ENCODE results near the gene NEUROD6. TPM values are rescaled to one million over a fixed set of nuclear protein-coding genes. Genes with fewer than 3 reads are reported as not detected.

NEUROD6 gene
- total RNA-seq, 1 donor from 2014 or later: 653 TPM

DNA sequence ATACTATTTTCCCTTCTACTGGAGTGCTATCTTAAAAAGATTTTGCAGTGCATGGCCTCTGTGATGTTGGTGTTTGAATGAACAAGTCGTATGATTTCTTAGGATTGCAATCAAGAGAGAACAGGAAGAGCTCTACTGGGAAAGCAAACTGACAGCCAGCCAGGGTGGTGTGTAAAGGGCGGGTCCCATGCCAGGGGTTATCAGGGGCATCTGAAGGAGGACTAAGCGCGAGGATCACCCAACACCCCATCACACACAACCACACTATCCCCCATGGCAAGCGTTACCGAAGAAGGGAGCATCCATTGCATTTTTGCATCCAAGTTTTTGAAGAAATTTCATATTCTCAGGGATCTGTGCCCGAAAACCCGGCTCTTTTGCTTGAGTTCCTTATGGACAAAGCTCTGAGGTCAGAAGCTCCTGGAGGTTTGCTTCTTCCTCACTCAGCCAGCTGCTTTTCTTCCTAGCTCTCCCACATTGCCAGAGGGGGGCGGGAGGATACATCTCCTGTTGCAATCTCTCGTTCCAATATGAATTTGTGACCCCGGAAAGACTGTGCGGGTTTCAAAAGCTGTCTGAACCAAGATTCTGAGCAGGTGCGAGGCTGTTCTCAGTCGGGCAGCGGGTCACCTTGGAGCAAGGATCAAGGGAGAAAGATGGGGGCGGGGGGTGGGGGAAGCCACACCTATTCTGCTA lies 5.2 kb downstream of the NEUROD6 start:
- DNase-seq (ENCODE audit: low spot score in 2 of 2) (no peak), FAIRE-seq (no peak)

DNA sequence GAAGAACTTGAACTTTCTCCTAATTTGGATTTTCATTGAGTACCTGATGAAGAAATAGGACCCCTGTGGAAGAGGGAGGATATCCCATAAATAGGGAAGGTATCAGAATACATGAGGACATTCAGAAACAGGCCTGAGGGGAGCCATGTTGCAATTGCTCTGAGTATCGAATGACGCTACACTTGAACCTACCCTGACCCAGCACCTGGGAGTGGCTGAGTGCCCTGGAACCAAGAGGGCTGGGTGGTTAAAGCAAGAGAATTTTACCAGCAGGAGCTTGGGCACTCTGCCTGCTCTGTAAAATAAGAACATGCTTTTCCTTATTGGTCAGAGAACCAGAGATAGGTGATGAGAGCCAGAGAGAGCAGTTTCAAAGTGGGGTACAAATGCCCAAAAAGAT lies 7.2 kb downstream of the NEUROD6 start:
- no peak for DNase-seq (ENCODE audit: low spot score in 2 of 2)
- no peak for FAIRE-seq

DNA sequence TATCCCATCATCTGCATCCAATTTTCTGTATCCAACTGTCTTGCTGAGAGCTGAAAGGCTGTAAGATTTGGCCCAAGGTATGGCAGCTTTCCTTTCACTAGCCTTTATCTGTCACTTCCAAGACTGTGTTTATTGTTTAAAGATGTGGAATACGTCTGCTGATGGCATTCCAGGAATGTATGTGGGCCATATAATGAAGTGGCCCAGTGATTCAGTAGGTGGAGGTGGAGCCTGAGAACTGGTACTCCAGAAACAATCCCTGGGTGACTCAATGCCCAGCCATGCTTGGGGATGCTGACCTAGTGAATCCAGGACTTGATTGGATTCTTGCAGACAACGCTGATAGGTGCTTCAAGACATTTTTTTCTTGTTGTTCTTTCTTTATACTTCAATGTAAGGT lies 13.5 kb downstream of the NEUROD6 start:
- no peak for DNase-seq (ENCODE audit: low spot score in 2 of 2)
- FAIRE-seq: no peak

DNA sequence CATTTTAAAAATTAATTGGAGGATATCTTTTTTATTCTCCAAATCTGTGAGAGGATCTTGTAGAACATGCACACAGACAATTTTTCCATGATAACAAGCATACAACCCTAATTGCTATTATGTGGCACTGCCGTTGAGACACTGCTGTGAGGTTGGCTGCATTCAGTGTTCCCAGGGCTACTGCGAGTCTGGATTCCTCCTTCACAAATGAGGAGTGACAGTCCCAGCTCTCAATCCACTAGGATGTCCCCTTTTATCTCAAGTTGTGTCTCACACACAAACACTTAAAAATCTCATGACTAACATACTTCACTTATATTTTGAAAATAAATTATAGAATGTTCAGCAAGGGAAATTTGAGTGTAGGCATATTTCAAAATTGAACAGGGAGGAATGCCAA lies 14.1 kb downstream of the NEUROD6 start:
- DNase-seq (ENCODE audit: low spot score in 2 of 2): no peak

DNA sequence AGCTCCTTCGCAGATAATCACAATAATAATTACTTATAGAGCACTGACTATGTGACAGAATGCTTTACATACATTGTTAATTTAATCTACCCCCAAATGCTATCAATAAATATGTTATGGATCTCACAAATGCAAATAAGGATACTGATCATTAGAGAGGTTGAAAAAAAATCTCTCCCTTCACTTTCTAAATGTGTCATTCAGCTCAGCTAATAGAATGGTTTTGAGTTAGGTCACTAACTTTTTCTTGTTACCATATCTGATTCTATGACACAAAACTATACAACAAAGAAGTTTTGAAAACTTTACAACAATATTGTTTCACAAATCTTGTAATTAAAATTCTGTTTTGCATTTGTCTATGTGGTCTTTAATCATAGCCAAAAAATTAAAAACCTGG lies 17.4 kb downstream of the NEUROD6 start:
- no peak for DNase-seq (ENCODE audit: low spot score in 2 of 2)
- no peak for FAIRE-seq

More for the DNA sequence above, 14.1 kb downstream of the NEUROD6 start:
- FAIRE-seq: no peak

DNA sequence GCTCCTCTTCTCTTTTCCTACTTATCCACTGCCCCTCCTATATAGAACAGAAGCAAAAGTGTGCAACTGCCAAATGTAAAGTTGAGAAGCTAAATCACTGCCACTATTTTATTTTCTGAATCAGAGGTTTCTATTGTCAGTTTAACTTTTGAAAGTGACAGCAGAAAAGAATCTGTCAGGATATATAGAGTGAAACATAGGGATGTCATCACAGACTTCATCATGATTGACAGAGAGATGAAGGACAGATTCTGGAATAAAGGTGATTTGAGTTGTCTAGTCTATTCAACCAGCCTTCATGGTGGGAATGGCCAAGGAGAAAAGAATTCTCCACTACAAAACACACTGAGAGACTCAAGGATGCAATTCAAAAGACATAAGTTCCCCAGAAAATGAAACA lies 19.9 kb downstream of the NEUROD6 start:
- FAIRE-seq (no peak), DNase-seq (ENCODE audit: low spot score in 2 of 2) (no peak)

DNA sequence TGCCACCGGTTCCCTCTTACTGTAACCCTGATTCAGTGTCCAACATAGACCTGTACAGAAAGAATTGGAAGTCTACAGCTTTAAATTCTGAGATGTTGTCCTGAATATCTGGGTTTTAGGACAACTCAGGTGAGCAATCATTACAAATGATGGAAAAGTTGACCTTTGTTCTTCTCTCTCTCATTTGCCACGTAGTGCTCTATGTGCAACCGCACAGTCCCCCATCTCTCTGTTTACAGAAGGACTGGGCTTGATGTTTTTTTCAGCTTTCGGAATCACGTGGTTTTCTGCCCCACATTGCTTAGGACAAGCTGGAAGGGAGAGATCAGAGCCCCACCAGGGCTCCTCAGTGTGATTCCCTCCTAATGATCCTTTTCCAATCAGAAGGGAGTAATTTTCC lies 22.2 kb downstream of the NEUROD6 start:
- FAIRE-seq (no peak), DNase-seq (ENCODE audit: low spot score in 2 of 2) (no peak)

DNA sequence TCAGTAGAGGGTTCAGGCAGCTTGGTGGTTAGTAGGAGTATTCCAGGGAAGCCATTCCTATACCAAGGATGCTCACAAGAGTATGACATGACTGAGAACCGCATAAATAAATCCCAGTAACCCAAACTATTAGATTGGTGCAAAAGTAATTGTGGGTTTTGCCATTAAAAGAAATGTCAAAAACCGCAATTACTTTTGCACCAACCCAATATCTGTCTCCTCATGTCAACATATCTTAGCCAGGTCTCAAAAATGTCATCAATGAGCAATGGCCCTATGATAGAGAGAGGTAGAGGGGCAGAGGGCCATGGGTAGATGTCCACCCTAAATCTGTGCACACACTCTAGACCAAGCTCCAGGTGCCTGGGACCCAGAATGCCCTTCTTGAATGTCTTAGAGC lies 23.6 kb downstream of the NEUROD6 start:
- no peak for DNase-seq (ENCODE audit: low spot score in 2 of 2)
- no peak for FAIRE-seq

DNA sequence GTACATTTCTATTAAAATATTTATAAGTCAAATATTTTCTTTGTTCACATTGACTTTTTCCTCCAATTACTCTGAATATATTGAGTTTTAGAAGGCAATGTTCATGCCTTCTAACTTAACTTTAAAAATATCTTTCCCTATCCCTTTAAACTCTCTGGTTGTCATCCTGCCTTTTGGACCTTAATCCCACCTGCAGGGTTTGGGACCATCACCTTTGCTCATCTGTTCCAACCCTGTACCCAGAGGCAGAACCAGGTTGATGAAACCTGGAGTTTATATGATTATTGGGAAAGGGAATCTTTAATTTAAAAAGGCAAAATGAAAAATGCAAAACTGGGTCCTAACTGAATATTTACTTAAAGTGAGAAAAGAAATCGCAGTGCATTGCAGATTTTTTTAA lies 24.8 kb downstream of the NEUROD6 start:
- FAIRE-seq (no peak), DNase-seq (ENCODE audit: low spot score in 2 of 2) (no peak)

DNA sequence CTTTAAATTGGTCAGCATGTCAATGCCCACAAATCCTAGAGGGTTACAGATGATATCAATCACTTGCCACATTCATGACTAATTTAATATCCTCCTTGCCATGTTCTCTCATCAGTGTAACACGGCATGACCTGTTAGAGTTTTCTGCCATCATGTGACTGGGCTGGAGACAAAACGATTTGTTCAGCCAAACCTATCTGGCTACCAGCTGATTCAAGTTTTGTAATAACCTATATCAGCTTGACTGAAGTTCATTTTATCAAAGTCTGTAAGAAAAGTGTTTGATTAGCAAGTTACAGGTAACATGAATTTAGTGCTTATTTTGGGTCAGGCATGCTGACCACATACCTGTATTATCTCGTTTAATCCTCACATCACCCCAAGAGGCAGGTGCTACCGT lies 25.7 kb downstream of the NEUROD6 start:
- no peak for FAIRE-seq
- DNase-seq (ENCODE audit: low spot score in 2 of 2): no peak

DNA sequence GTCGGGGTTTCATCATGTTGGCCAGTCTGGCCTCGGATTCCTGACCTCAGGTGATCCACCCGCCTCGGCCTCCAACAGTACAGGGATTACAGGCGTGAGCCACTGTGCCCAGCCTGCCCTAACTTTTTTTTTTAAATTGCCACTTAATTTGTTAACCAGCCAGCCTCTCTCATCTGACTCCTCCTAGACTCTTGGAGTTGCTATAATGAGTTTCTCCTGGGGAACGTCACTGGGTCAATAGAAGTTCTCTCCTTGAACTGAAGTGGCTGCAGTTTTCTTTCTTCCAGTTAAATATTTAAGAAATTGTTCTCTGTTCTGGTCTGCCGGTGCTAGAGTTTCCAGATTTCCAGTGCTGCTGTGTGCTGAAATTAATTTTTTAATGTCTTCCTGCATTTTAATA lies 27.6 kb downstream of the NEUROD6 start:
- no peak for FAIRE-seq
- DNase-seq (ENCODE audit: low spot score in 2 of 2): no peak

DNA sequence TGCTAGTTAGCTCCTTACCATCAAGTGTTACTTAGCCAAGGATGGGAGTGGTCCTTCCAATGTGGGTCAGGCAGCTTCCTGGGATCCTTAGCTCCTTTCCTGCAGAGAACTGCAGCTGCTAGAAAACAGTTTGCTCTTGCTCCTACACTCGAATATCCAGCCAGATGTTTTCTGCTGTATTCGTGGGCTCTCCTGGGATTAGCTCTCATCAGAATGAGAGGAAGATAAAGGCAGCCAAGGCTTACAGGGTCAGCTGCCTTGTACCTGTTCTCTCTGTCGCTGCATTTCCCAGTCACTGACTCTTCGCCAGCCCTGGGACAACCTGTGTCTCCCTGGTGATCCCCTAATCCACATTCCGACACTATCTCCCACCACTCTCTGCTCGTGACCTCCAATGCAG lies 29.0 kb downstream of the NEUROD6 start:
- no peak for FAIRE-seq
- DNase-seq (ENCODE audit: low spot score in 2 of 2): no peak

DNA sequence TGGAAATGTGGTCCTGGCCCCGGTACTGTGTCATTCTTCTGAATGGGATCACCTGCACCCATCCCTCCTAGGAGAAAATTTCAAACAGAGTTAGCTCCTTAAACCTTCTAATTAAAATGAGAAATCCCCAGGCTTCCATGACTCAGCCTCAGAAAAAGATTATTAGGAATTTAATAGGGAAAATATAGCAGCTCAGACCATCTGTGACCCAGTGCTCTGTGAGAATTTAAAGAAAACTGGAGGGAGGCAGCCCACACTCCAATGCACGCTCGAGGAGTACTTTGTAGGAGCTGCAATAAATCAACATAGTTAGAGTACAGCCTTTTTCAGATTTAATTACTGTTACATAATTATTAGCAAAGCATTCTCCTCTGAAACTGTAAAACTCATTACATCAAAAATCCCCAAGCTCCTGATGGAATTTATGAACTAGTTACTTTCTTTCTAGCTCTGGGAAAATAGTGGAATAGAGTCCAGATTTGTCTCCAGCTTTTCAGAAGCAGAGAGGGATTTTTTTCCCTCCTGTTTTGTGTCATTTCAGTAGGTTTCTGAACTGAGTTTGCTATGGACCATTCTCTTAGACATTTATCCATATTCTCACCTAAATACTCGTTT lies 30.1 kb downstream of the NEUROD6 start:
- DNase-seq (ENCODE audit: low spot score in 2 of 2): no peak
- no peak for FAIRE-seq

DNA sequence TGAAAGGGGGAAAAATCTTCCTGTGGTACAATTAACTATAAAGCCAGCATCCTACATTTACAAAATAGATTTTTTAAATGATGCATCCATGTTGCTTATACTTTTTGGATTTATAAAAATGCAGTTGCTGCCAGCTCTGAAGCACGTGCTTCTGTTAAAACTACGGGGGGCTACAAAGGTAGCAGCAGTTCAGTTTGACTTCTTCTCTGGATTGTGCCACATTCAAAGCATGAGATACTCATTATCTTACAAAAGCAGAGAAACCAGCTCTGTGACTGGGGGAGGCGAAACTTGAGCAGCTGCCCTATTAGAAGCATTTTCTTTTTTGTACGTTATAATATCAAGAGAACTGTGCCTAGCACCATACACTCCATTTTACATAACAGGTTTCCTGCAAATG lies 31.1 kb downstream of the NEUROD6 start:
- FAIRE-seq (no peak), DNase-seq (ENCODE audit: low spot score in 2 of 2) (no peak)

DNA sequence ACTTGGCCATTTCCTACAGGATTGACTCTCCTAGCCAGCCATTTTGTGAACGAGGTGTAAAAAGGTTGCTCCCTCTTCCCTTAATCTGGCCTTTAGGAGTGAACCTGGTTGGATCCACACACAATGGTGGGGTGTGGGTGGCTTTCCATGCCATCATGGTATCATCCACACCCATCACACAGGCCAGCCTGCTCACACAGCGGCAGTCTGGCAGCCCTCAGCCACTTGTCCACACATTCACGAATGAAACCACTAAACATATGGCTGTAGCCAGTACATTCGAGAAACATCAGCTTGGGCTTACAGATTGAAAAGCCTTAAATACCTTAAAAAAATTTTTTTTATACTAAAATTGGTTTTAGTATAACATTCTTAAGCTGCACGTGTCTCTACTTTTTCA lies 31.9 kb downstream of the NEUROD6 start:
- DNase-seq (ENCODE audit: low spot score in 2 of 2): no peak
- no peak for FAIRE-seq

DNA sequence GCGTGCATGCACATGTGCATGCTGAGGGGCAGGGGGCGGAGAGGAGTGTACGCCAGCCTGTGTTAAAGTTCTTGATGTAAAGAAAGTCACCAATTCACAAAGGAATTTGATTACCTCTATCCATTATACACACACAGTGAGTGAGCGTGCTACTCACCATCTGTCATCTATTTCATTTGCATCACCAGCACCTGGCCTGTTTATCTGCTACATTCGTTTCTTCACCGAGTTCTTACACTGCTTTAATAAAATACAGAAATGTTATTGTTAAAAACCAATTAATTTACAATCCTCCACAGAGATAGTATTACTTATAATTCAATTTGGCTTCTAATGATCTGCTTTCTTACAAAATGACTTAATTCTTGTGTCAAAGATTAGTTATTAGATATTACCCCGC lies 32.6 kb downstream of the NEUROD6 start:
- no peak for FAIRE-seq
- DNase-seq (ENCODE audit: low spot score in 2 of 2): no peak

DNA sequence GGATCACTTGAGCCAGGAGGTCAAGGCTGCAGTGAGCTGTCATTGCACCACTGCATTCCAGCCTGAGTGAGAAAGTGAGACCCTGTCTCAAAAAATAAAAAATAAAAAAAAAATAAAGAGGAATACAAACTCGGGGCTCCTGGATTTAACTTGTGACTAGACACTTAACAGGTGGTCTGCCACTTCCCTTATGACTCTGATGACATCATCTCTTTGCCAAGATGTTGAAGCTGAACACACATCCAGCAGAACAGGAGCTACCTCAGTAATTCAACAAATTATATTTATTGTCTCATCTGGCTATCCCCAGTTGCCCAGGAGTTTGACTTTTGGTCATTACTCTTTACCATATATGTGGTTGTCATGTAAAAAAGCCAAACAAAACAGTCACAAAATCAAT lies 35.3 kb downstream of the NEUROD6 start:
- FAIRE-seq (no peak), DNase-seq (ENCODE audit: low spot score in 2 of 2) (no peak)

DNA sequence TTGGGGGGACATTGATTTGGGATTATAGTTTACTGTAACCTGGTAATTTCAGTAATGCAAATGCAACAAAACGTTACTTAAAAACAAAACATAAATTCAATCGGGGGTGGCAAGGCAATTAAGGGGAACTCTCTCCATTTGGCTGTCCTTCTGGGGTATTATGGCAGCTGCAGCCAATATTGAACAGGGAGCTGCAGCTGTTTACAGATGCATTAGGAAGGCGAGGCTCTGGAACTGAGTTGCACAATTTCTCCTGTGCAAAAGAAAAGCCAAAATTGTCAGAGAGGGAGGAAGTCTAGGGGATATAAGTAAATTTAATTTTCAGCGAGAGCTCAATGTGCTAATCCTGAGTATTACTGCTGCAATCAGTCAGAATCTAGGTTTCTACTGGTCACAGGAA lies 36.1 kb downstream of the NEUROD6 start:
- FAIRE-seq (no peak), DNase-seq (ENCODE audit: low spot score in 2 of 2) (no peak)

DNA sequence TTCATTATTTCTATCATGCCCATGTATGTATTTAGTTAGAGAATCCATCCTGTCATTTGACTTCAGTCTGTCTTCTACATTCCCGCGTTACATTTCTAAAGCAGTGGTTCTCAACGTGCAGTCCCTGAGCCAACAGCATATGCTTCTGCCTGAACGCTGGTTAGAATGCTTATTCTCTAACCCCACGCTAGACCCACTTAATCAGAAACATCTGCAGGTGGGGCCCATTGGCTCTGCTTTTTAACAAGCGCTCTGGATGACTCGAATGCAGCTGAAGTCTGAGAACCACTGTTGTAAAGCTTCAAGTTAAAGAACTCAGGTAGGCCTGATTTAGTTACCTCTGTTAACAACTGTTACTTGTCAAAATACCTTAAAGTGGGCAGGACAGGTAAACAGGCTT lies 38.2 kb downstream of the NEUROD6 start:
- DNase-seq (ENCODE audit: low spot score in 2 of 2): no peak
- no peak for FAIRE-seq

DNA sequence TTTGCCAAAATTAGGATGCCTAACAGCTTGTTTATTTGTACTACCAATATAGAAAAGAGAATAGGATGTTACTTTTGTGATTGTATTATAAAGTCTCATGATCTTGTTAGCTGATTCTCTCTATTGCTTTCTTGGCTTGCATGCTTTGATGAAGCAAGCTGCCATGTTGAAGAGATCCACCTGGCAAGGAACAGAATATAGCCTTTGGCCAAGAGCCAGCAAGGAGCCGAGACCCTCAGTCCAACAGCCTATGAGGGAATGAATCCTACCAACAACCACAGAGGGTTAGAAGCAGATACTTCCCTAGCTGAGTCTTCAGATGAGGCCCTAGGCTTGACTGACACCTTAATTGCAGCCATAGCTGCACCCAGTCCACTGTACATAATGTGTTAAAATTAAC lies 41.2 kb downstream of the NEUROD6 start:
- DNase-seq (ENCODE audit: low spot score in 2 of 2) (no peak), FAIRE-seq (no peak)

DNA sequence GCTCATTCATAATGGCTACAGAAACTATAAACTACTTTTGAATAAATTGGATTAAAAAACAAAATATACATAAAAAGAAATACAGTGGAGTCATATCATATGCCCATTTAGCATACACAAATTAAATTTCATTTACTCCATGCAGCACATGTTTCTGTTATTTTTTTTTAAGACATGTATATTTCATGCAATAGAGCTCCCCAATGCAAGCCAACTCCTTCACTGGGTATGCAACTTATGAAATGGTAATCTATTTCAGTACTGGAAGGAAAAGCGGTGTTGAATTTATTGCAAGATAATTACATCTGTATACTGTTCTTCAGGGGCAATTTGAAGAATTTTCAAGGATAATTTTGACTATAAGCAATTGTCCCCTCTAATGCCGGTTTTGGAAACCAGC lies 49.9 kb downstream of the NEUROD6 start:
- FAIRE-seq (no peak), DNase-seq (ENCODE audit: low spot score in 2 of 2) (no peak)

All from frontal cortex (tissue), 4 donors.